Measurements from ENCODE around the gene DNAJB4.
A peak's percentile ranks its signal among the peaks of the same experiment; 100 is the strongest.

Gene DNAJB4

GRCh38 chr1:78004719-78005447, at the start of gene DNAJB4:
DNAJB4 (plus strand) TSS chr1:78004939; CDS start chr1:78005111, 172 bp downstream.
- in situ Hi-C loops (cut with HindIII; ENCODE audit: low pct_unique_long_range_greater_than_20kb, low sequenced_read_pairs): no loop called here
- no peak for TF ChIP-seq JUND (IDR thresholded peaks at IDR 0.05; ENCODE audit: low read depth)
- DNase-seq (ENCODE audit: low read depth in 1 of 2, low spot score in 1 of 2): peak; percentile 44 to 96

GRCh38 chr1:77955709-77956108, 49.0 kb upstream of the DNAJB4 start:
- no peak for TF ChIP-seq JUND (IDR thresholded peaks at IDR 0.05; ENCODE audit: low read depth)
- DNase-seq (ENCODE audit: low read depth in 1 of 2, low spot score in 1 of 2): no peak
- in situ Hi-C loops (cut with HindIII; ENCODE audit: low pct_unique_long_range_greater_than_20kb, low sequenced_read_pairs): no loop called here

- no peak for DNase-seq (ENCODE audit: low read depth in 1 of 2, low spot score in 1 of 2)
- in situ Hi-C loops (cut with HindIII; ENCODE audit: low pct_unique_long_range_greater_than_20kb, low sequenced_read_pairs): no loop called here
- TF ChIP-seq JUND (IDR thresholded peaks at IDR 0.05; ENCODE audit: low read depth): no peak
Measured at GRCh38 chr1:77956464-77956863, 48.3 kb upstream of the DNAJB4 start.

- in situ Hi-C loops (cut with HindIII; ENCODE audit: low pct_unique_long_range_greater_than_20kb, low sequenced_read_pairs): no loop called here
- DNase-seq (ENCODE audit: low read depth in 1 of 2, low spot score in 1 of 2): no peak
- TF ChIP-seq JUND (IDR thresholded peaks at IDR 0.05; ENCODE audit: low read depth): no peak
Measured at GRCh38 chr1:77958391-77958790, 46.3 kb upstream of the DNAJB4 start.

GRCh38 chr1:77958850-77959249, 45.9 kb upstream of the DNAJB4 start:
- DNase-seq (ENCODE audit: low read depth in 1 of 2, low spot score in 1 of 2): no peak
- TF ChIP-seq JUND (IDR thresholded peaks at IDR 0.05; ENCODE audit: low read depth): no peak
- in situ Hi-C loops (cut with HindIII; ENCODE audit: low pct_unique_long_range_greater_than_20kb, low sequenced_read_pairs): no loop called here

GRCh38 chr1:77961392-77961791, 43.3 kb upstream of the DNAJB4 start:
- TF ChIP-seq JUND (IDR thresholded peaks at IDR 0.05; ENCODE audit: low read depth): no peak
- no peak for DNase-seq (ENCODE audit: low read depth in 1 of 2, low spot score in 1 of 2)
- in situ Hi-C loops (cut with HindIII; ENCODE audit: low pct_unique_long_range_greater_than_20kb, low sequenced_read_pairs): no loop called here

GRCh38 chr1:77966291-77966690, 38.4 kb upstream of the DNAJB4 start:
- no peak for TF ChIP-seq JUND (IDR thresholded peaks at IDR 0.05; ENCODE audit: low read depth)
- in situ Hi-C loops (cut with HindIII; ENCODE audit: low pct_unique_long_range_greater_than_20kb, low sequenced_read_pairs): no loop called here
- DNase-seq (ENCODE audit: low read depth in 1 of 2, low spot score in 1 of 2): no peak

- no peak for DNase-seq (ENCODE audit: low read depth in 1 of 2, low spot score in 1 of 2)
- no peak for TF ChIP-seq JUND (IDR thresholded peaks at IDR 0.05; ENCODE audit: low read depth)
- in situ Hi-C loops (cut with HindIII; ENCODE audit: low pct_unique_long_range_greater_than_20kb, low sequenced_read_pairs): no loop called here
Measured at GRCh38 chr1:77970192-77970591, 34.5 kb upstream of the DNAJB4 start.

- in situ Hi-C loops (cut with HindIII; ENCODE audit: low pct_unique_long_range_greater_than_20kb, low sequenced_read_pairs): no loop called here
- DNase-seq (ENCODE audit: low read depth in 1 of 2, low spot score in 1 of 2): no peak
- no peak for TF ChIP-seq JUND (IDR thresholded peaks at IDR 0.05; ENCODE audit: low read depth)
Measured at GRCh38 chr1:77972080-77972479, 32.7 kb upstream of the DNAJB4 start.

GRCh38 chr1:77975386-77975785, 29.4 kb upstream of the DNAJB4 start:
- no peak for DNase-seq (ENCODE audit: low read depth in 1 of 2, low spot score in 1 of 2)
- in situ Hi-C loops (cut with HindIII; ENCODE audit: low pct_unique_long_range_greater_than_20kb, low sequenced_read_pairs): no loop called here
- no peak for TF ChIP-seq JUND (IDR thresholded peaks at IDR 0.05; ENCODE audit: low read depth)

GRCh38 chr1:77975907-77976306, 28.8 kb upstream of the DNAJB4 start:
- TF ChIP-seq JUND (IDR thresholded peaks at IDR 0.05; ENCODE audit: low read depth): no peak
- in situ Hi-C loops (cut with HindIII; ENCODE audit: low pct_unique_long_range_greater_than_20kb, low sequenced_read_pairs): no loop called here
- no peak for DNase-seq (ENCODE audit: low read depth in 1 of 2, low spot score in 1 of 2)

- in situ Hi-C loops (cut with HindIII; ENCODE audit: low pct_unique_long_range_greater_than_20kb, low sequenced_read_pairs): no loop called here
- peak in 1 of 2 experiments; percentile 15 for DNase-seq (ENCODE audit: low read depth in 1 of 2, low spot score in 1 of 2)
- no peak for TF ChIP-seq JUND (IDR thresholded peaks at IDR 0.05; ENCODE audit: low read depth)
Measured at GRCh38 chr1:77976433-77977076, 28.2 kb upstream of the DNAJB4 start.

GRCh38 chr1:77977989-77978292, 26.8 kb upstream of the DNAJB4 start:
- no peak for TF ChIP-seq JUND (IDR thresholded peaks at IDR 0.05; ENCODE audit: low read depth)
- in situ Hi-C loops (cut with HindIII; ENCODE audit: low pct_unique_long_range_greater_than_20kb, low sequenced_read_pairs): no loop called here

More at GRCh38 chr1:77977989-77978292, 26.8 kb upstream of the DNAJB4 start:
- DNase-seq (ENCODE audit: low read depth in 1 of 2, low spot score in 1 of 2): no peak
